ENCODE results near the gene NDST4. TPM values are rescaled to one million over a fixed set of nuclear protein-coding genes. Genes with fewer than 3 reads are reported as not detected.

Gene NDST4
- total RNA-seq, 4 donors from 2014 or later, result 0.20 to 2.2 (median 0.55) TPM

GRCh38 chr4:115076691-115077090 is 36.7 kb downstream of the NDST4 start:
- H3K27ac ChIP-seq, result no peak overlapping the region

DNA sequence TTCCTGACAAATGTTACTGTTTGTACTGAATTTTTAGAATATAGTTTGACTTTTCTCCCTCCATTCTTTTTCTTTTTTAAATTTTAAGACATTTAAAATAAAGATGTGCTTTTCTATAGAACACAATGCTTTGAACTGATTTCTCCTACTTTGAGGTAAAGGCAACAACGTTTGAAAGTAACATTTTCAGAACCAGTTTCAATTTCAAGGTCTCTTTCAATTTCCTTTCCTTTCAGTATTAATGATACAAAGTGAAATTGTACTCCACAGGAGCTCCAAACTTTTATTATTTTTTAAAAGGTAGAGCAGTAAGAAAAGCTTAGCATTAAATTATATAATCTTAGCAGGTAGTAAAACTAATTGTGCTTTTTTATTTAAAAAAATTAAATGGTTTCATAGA is 54.9 kb downstream of the NDST4 start:
- no peaks in the 10 kb centered on the region for H3K27me3 ChIP-seq
- no peak overlapping the region for H3K4me3 ChIP-seq
- no peaks in the 10 kb centered on the region for H3K36me3 ChIP-seq
- no peak for DNase-seq (ENCODE audit: low spot score in 2 of 2)
- no peaks in the 10 kb centered on the region for H3K9me3 ChIP-seq
- 25 to 31% methylated on average over 1 of the region's 1 CpG for WGBS, 2 donors
- no peaks in the 10 kb centered on the region for H3K4me1 ChIP-seq
- no peak for TF ChIP-seq CTCF (IDR thresholded peaks at IDR 0.05)
- TF ChIP-seq EP300 (IDR thresholded peaks at IDR 0.05), result no peak
- no peak for TF ChIP-seq POLR2A (IDR thresholded peaks at IDR 0.05)
- no peak overlapping the region for H3K27ac ChIP-seq

More at GRCh38 chr4:115076691-115077090, 36.7 kb downstream of the NDST4 start:
- no peaks in the 10 kb centered on the region for H3K36me3 ChIP-seq
- H3K4me1 ChIP-seq, result no peaks in the 10 kb centered on the region
- no peaks in the 10 kb centered on the region for H3K27me3 ChIP-seq
- no peak for TF ChIP-seq CTCF (IDR thresholded peaks at IDR 0.05)
- TF ChIP-seq POLR2A (IDR thresholded peaks at IDR 0.05), result no peak
- no peak for TF ChIP-seq EP300 (IDR thresholded peaks at IDR 0.05)
- H3K9me3 ChIP-seq, result no peaks in the 10 kb centered on the region
- 89 to 91% methylated on average over 7 of the region's 7 CpGs for WGBS, 2 donors
- H3K4me3 ChIP-seq, result no peak overlapping the region
- DNase-seq (ENCODE audit: low spot score in 2 of 2), result no peak

DNA sequence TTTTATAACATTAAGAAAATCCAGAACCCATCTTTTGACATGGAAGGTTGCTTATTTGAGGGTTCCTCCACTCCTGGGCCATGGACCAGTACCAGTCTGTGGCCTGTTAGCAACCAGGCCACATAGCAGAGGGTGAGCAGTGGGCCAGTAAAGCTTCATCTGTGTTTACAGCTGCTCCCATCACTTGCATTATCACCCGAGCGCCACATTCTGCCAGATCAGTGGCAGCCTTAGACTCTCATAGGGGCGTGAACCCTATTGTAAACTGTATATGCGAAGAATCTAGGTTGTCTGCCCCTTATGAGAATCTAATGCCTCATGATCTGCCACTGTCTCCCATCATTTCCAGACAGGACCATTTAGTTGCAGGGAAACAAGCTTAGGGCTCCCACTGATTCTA is 58.6 kb downstream of the NDST4 start:
- H3K27ac ChIP-seq, result no peak overlapping the region
- DNase-seq (ENCODE audit: low spot score in 2 of 2), result no peak
- H3K27me3 ChIP-seq, result no peaks in the 10 kb centered on the region
- no peak overlapping the region for H3K4me3 ChIP-seq
- 92 to 93% methylated on average over 4 of the region's 4 CpGs for WGBS, 2 donors
- TF ChIP-seq POLR2A (IDR thresholded peaks at IDR 0.05) (no peak), EP300 (IDR thresholded peaks at IDR 0.05) (no peak), CTCF (IDR thresholded peaks at IDR 0.05) (no peak)
- H3K4me1 ChIP-seq, result no peaks in the 10 kb centered on the region
- no peaks in the 10 kb centered on the region for H3K9me3 ChIP-seq
- H3K36me3 ChIP-seq, result no peaks in the 10 kb centered on the region

- DNase-seq (ENCODE audit: low spot score in 2 of 2), result no peak
- H3K27ac ChIP-seq, result no peak overlapping the region
- no peaks in the 10 kb centered on the region for H3K9me3 ChIP-seq
- no peak overlapping the region for H3K4me3 ChIP-seq
- no peak for TF ChIP-seq CTCF (IDR thresholded peaks at IDR 0.05)
- H3K27me3 ChIP-seq, result no peaks in the 10 kb centered on the region
- 57 to 77% methylated on average over 1 of the region's 1 CpG for WGBS, 2 donors
- no peaks in the 10 kb centered on the region for H3K4me1 ChIP-seq
- H3K36me3 ChIP-seq, result no peaks in the 10 kb centered on the region
Observed at GRCh38 chr4:115053313-115053712, 60.1 kb downstream of the NDST4 start.

DNA sequence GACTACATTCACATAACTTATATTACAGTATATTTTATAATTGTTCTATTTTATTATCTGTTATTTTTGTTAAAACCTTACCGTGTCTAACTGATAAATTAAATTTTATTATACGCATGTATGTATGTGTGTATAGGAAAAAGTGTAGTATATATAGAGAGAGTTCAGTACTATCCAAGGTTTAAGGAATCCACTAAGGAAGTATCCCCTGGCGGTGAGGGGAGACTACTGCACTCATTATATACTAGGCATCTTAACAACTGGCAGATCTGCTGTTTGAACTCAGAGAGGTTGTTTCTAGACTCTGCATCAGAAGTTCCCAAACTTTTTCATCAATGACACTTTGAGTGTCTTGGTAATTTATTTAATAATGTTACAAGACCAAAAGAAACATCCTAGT is 70.9 kb downstream of the NDST4 start:
- TF ChIP-seq EP300 (IDR thresholded peaks at IDR 0.05) (no peak), POLR2A (IDR thresholded peaks at IDR 0.05) (no peak), CTCF (IDR thresholded peaks at IDR 0.05) (no peak)
- Histone ChIP-seq H3K4me3 (no peak overlapping the region), H3K27ac (no peak overlapping the region), H3K36me3 (no peaks in the 10 kb centered on the region), H3K4me1 (no peaks in the 10 kb centered on the region), H3K9me3 (no peaks in the 10 kb centered on the region), H3K27me3 (no peaks in the 10 kb centered on the region)
- 55 to 62% methylated on average over 3 of the region's 3 CpGs for WGBS, 2 donors
- no peak for DNase-seq (ENCODE audit: low spot score in 2 of 2)
